ENCODE results near the gene ERFL.

Gene ERFL
- long read RNA-seq = 0 reads

DNA sequence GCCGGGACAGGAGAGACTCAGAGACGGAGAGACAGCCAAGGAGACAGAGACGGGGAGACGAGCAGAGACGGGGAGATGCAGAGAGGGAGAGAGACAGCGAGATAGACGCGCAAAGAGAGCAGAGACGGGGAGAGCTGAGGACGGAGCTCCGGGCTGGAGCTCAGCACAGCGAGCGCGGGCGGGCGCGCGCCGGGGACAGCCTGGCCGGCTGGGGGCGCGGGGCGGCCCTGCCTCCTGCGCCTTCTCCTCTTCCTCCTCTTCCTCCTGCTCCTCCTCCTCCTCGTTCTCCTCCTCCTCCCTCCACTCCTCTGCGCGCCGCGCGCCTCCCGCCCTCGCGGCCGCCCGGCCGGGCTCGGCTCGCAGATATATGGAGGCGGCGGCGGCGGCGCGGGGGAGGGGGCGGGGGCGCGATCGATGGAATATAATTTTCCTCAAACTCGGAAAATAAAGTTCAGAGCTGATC lies at the start of gene ERFL:
TSS of gene ERFL (minus strand) at position 229 of the 463 bp plus-strand sequence. CDS start 15,530 bp downstream, outside the sequence.
- 0 out of 2 replicates have a peak within 1 kb of the TSS, but pooled peaks have one; percentile 33 for H3K27ac ChIP-seq (replicated peaks)
- H3K4me3 ChIP-seq (replicated peaks; ENCODE audit: insufficient read depth, low read length) = peak within 1 kb of the TSS; percentile 42
- DNase-seq (ENCODE audit: low read depth in 1 of 2, low spot score in 1 of 2) = peak; percentile 43 to 45
- TF ChIP-seq POLR2AphosphoS5 (IDR thresholded peaks at IDR 0.05; ENCODE audit: low read depth) = no peak
- TF ChIP-seq, protein P1, sequence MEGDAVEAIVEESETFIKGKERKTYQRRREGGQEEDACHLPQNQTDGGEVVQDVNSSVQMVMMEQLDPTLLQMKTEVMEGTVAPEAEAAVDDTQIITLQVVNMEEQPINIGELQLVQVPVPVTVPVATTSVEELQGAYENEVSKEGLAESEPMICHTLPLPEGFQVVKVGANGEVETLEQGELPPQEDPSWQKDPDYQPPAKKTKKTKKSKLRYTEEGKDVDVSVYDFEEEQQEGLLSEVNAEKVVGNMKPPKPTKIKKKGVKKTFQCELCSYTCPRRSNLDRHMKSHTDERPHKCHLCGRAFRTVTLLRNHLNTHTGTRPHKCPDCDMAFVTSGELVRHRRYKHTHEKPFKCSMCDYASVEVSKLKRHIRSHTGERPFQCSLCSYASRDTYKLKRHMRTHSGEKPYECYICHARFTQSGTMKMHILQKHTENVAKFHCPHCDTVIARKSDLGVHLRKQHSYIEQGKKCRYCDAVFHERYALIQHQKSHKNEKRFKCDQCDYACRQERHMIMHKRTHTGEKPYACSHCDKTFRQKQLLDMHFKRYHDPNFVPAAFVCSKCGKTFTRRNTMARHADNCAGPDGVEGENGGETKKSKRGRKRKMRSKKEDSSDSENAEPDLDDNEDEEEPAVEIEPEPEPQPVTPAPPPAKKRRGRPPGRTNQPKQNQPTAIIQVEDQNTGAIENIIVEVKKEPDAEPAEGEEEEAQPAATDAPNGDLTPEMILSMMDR (IDR thresholded peaks at IDR 0.05; ENCODE audit: insufficient read depth, low read length) = no peak
- no peak for TF ChIP-seq GABPA (IDR thresholded peaks at IDR 0.05; ENCODE audit: low read depth)
- no peak for TF ChIP-seq REST (IDR thresholded peaks at IDR 0.05; ENCODE audit: insufficient replicate concordance, low read depth)
- no peak for TF ChIP-seq SPI1 (IDR thresholded peaks at IDR 0.05; ENCODE audit: borderline replicate concordance, low read depth)
- H3K27me3 ChIP-seq (ENCODE audit: insufficient read depth, poor library complexity, severe bottlenecking) = peaks cover 28% of the 10 kb centered on the region

GRCh38 chr19:41977916-41978315 lies 49.7 kb upstream of the ERFL start:
- Histone ChIP-seq H3K27me3 (ENCODE audit: insufficient read depth, poor library complexity, severe bottlenecking) (no peaks in the 10 kb centered on the region), H3K4me3 (replicated peaks; ENCODE audit: insufficient read depth, low read length) (no peak overlapping the region), H3K27ac (replicated peaks) (no peak overlapping the region)
- no peak for DNase-seq (ENCODE audit: low read depth in 1 of 2, low spot score in 1 of 2)
- TF ChIP-seq GABPA (IDR thresholded peaks at IDR 0.05; ENCODE audit: low read depth) (no peak), SPI1 (IDR thresholded peaks at IDR 0.05; ENCODE audit: borderline replicate concordance, low read depth) (no peak), REST (IDR thresholded peaks at IDR 0.05; ENCODE audit: insufficient replicate concordance, low read depth) (no peak), POLR2AphosphoS5 (IDR thresholded peaks at IDR 0.05; ENCODE audit: low read depth) (no peak)
- TF ChIP-seq, protein P1 (IDR thresholded peaks at IDR 0.05; ENCODE audit: insufficient read depth, low read length) = no peak

DNA sequence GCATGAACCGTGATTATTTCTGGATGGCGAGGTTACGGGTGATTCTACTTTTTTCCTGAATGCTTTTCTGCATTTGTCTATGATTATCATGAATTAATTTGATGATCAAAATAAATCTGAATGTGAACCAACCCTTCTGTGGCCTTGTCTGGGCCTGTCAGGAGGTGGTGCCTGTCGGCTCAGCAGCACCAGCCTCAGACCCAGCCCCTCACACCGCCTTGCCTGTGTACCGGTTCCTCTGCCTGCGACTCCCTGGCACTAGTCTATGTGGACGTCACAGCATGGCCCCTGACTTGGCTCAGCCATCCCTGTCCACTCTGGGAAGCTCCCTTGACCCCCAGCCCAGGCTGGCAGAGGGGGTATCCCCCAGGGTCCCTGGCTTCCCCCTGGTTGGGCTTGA lies 46.4 kb upstream of the ERFL start:
- H3K27me3 ChIP-seq (ENCODE audit: insufficient read depth, poor library complexity, severe bottlenecking) = no peaks in the 10 kb centered on the region
- H3K4me3 ChIP-seq (replicated peaks; ENCODE audit: insufficient read depth, low read length) = no peak overlapping the region
- no peak for TF ChIP-seq REST (IDR thresholded peaks at IDR 0.05; ENCODE audit: insufficient replicate concordance, low read depth)
- TF ChIP-seq POLR2AphosphoS5 (IDR thresholded peaks at IDR 0.05; ENCODE audit: low read depth) = no peak
- TF ChIP-seq, protein P1 (IDR thresholded peaks at IDR 0.05; ENCODE audit: insufficient read depth, low read length) = no peak
- TF ChIP-seq SPI1 (IDR thresholded peaks at IDR 0.05; ENCODE audit: borderline replicate concordance, low read depth) = no peak
- no peak for TF ChIP-seq GABPA (IDR thresholded peaks at IDR 0.05; ENCODE audit: low read depth)
- no peak for DNase-seq (ENCODE audit: low read depth in 1 of 2, low spot score in 1 of 2)
- H3K27ac ChIP-seq (replicated peaks) = no peak overlapping the region
